Stomach (tissue), 9 donors: ENCODE results near the gene RBFOX1. TPM values are rescaled to one million over a fixed set of nuclear protein-coding genes. Genes with fewer than 3 reads are reported as not detected.
A peak's percentile ranks its signal among the peaks of the same experiment; 100 is the strongest.

Source experiments
- DNase-seq, 2 donors: peaks; one replicate each; pipeline versions ENCODE4 v3.0.0 to v3.0.0-alpha.2; 2013 to 2019
- H3K27ac ChIP-seq, 5 donors: fragments of 200-600 bp in 4 of 5; sonication (generic) in 4 of 5; one replicate each; pipeline ENCODE4 v1.5.1; 2013 to 2019; ENCODE audit warnings: mild to moderate bottlenecking in 1 of 5, moderate library complexity in 1 of 5
- H3K27me3 ChIP-seq, 3 donors: fragments of 200-600 bp; sonication (generic); one replicate each; pipeline ENCODE4 v1.5.1; 2017 to 2019; ENCODE audit warnings: mixed run types in 1 of 3
- H3K36me3 ChIP-seq, 4 donors: fragments of 200-600 bp; sonication (generic); 1 replicate in 3 of 4; 2 replicates in 1 of 4; pipeline ENCODE4 v1.5.1; 2016 to 2019
- H3K4me1 ChIP-seq, 4 donors: fragments of 200-600 bp; sonication (generic); one replicate each; pipeline ENCODE4 v1.5.1; 2016 to 2019
- H3K4me3 ChIP-seq, 4 donors: fragments of 200-600 bp; sonication (generic) in 3 of 4; one replicate each; pipeline ENCODE4 v1.5.1; 2016 to 2019; ENCODE audit warnings: mild to moderate bottlenecking in 1 of 4
- H3K9me3 ChIP-seq, 4 donors: fragments of 200-600 bp; sonication (generic); one replicate each; pipeline ENCODE4 v1.5.1; 2016 to 2019
- CTCF ChIP-seq, 7 experiments: fragments of 450-650 bp in 4 of 7; fragments of 200-600 bp in 3 of 7; sonication (generic) in 3 of 7; IDR thresholded peaks; one replicate each; pipeline ENCODE4 v1.5.1; 2016 to 2019; ENCODE audit warnings: antibody characterized with exemption in 7 of 7, control low read depth in 2 of 7, mild to moderate bottlenecking in 1 of 7
- EP300 ChIP-seq: sonication (generic); formaldehyde crosslinking; IDR thresholded peaks from one replicate; pipeline ENCODE4 v1.6.1; 2017; ENCODE audit warnings: antibody characterized with exemption
- POLR2A ChIP-seq, 4 donors: fragments of 450-650 bp; IDR thresholded peaks; one replicate each; pipeline ENCODE4 v1.6.1; 2016; ENCODE audit warnings: antibody characterized with exemption in 4 of 4, control low read depth in 2 of 4, mild to moderate bottlenecking in 1 of 4, moderate library complexity in 1 of 4
- POLR2AphosphoS5 ChIP-seq, 3 donors: sonication (generic); formaldehyde crosslinking; IDR thresholded peaks; one replicate each; pipeline ENCODE4 v1.6.1; 2016; ENCODE audit warnings: antibody characterized with exemption in 3 of 3
- WGBS, 5 donors: extraction: QIAGEN DNeasy Blood & Tissue Kit in 3 of 5; methylation state at CpG; one replicate each; pipeline versions ENCODE4 v1.1.5 to v1.1.7; 2013 to 2018; 5-methylcytosine and 5-hydroxymethylcytosine counted together
- intact Hi-C: fragments of 100-400 bp; cut with DNase I; formaldehyde crosslinking; loops from one replicate; pipeline ENCODE4 v1.15.1; 2023; ENCODE audit warnings: low total_unique reads
- polyA plus RNA-seq, 3 donors: library from polyadenylated mRNA; stranded (reverse); fragments of 200-250 nt; gene quantifications; one replicate each; pipeline ENCODE4 v1.2.3, GENCODE V29; 2013
- total RNA-seq, 5 donors: library from RNA; depleted of rRNA; stranded (reverse); fragments of >200 nt; gene quantifications; one replicate each; pipeline versions ENCODE4 v1.1.0 to v1.2.3, GENCODE V29; 2014 to 2016
- donor health status: healthy with polysubstance abuse.
- donor health status: Bipolar disorder and iron deficiency.
- donor health status: healthy.

RBFOX1 gene
- total and polyA plus RNA-seq, 8 donors, result 0.03 to 20.9 (median 0.35) TPM; not detected in 4

GRCh38 chr16:7362231-7362630 is 29.6 kb downstream of the RBFOX1 start:
- Histone ChIP-seq H3K4me3 (no peak overlapping the region), H3K27me3 (no peaks in the 10 kb centered on the region), H3K9me3 (no peaks in the 10 kb centered on the region), H3K4me1 (peaks cover 0 to 12% (median 6%) of the 10 kb centered on the region in 4 donors), H3K27ac (no peak overlapping the region), H3K36me3 (no peaks in the 10 kb centered on the region)
- intact Hi-C loops, result no loop called here
- WGBS, 5 donors, result 89 to 95% (median 94%) methylated on average over 6 of the region's 6 CpGs
- DNase-seq, result no peak
- TF ChIP-seq POLR2A (IDR thresholded peaks at IDR 0.05), result no peak
- no peak for TF ChIP-seq EP300
- no peak for TF ChIP-seq POLR2AphosphoS5 (IDR thresholded peaks at IDR 0.05)
- TF ChIP-seq CTCF (IDR thresholded peaks at IDR 0.05), result no peak

DNA sequence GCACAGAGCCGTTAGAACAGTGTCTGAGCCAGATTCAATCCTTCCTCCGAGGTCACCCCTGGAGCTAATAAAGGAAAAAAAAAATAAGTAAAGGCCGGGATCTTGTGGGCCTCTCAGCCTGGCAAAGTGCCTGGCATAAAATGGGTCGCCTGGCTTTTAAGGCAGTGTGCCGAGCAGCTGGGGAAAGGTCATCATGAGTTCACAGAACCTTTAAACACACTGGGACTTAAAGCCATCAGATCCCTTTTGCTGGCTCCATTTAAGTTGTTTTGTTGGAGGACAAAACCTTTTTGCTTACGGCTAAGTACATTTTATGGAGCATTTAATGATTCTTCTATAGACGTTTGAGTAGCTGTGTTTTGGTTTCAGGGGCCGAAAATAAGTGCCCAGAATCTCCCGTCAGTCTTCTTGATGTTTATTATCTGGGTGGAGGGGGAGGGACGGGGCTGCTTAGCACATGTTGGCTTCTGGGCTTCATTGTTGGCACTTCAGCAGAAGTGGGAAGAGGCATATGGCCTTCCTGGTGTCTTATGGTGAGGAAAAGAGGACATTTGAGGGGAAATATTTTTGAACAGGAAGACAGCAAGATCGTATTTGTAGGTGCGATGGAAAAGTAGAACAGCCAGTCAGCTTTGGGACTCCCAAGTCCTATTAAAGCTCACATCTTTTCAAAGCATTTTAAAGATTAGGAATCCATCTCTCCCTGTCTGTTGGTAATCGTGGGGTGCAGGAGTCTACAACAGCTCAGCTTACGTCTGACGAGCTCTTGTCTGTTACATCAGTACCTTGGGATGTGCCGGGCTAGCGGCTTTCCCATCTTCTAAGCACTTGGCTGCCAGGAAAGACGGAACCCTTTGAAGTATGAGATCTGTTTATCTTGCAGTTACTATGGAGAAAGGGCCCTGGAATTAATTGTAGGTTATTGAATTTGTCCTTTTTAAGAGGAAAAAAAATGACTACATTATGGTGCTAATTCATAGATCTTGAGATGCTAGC is 31.1 kb downstream of the RBFOX1 start:
- Histone ChIP-seq H3K36me3 (no peaks in the 10 kb centered on the region), H3K27ac (no peak overlapping the region), H3K4me3 (no peak overlapping the region), H3K27me3 (no peaks in the 10 kb centered on the region), H3K4me1 (peaks cover 0 to 12% (median 6%) of the 10 kb centered on the region in 4 donors), H3K9me3 (no peaks in the 10 kb centered on the region)
- DNase-seq, result peak; percentile 33 to 51
- 22 to 29% (median 26%) methylated on average over 18 of the region's 18 CpGs for whole genome bisulfite sequencing, 5 donors
- TF ChIP-seq CTCF (IDR thresholded peaks at IDR 0.05) (no peak), EP300 (no peak), POLR2AphosphoS5 (IDR thresholded peaks at IDR 0.05) (no peak), POLR2A (IDR thresholded peaks at IDR 0.05) (no peak)
- intact Hi-C loops, result no loop called here

DNA sequence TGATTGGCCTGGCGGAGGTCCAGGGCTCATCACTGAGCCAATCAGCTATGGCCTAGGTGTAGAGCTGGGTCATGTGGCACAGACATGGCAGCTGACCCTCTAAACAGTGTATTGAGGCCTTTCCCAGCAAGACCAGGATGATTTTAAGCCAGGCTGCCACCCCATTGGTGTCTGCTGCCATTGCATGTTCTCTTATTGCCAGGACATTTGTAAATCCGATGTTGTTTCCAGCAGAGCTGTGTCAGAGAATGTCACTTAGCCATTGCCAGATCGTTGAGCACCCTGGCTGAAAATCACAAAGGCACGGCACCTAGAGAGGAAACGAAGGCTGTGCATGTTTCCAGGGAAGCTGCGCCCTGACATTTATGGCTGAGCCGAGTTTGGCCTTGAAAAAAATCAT is 33.4 kb downstream of the RBFOX1 start:
- Histone ChIP-seq H3K9me3 (no peaks in the 10 kb centered on the region), H3K4me3 (no peak overlapping the region), H3K27me3 (no peaks in the 10 kb centered on the region), H3K27ac (no peak overlapping the region), H3K4me1 (peaks cover 0 to 12% (median 6%) of the 10 kb centered on the region in 4 donors), H3K36me3 (no peaks in the 10 kb centered on the region)
- no peak for DNase-seq
- WGBS, 5 donors, result 79 to 84% (median 81%) methylated on average over 7 of the region's 7 CpGs
- TF ChIP-seq POLR2AphosphoS5 (IDR thresholded peaks at IDR 0.05) (no peak), EP300 (no peak), CTCF (IDR thresholded peaks at IDR 0.05) (no peak), POLR2A (IDR thresholded peaks at IDR 0.05) (no peak)
- intact Hi-C loops, result no loop called here

GRCh38 chr16:7366993-7367880 is 34.6 kb downstream of the RBFOX1 start:
- 62 to 75% (median 65%) methylated on average over 8 of the region's 8 CpGs for WGBS, 5 donors
- Histone ChIP-seq H3K27ac (no peak overlapping the region), H3K27me3 (no peaks in the 10 kb centered on the region), H3K4me3 (no peak overlapping the region), H3K9me3 (no peaks in the 10 kb centered on the region), H3K36me3 (no peaks in the 10 kb centered on the region), H3K4me1 (peaks cover 0 to 12% (median 6%) of the 10 kb centered on the region in 4 donors)
- DNase-seq, result no peak
- intact Hi-C loops, result no loop called here
- TF ChIP-seq EP300 (no peak), POLR2A (IDR thresholded peaks at IDR 0.05) (no peak), POLR2AphosphoS5 (IDR thresholded peaks at IDR 0.05) (no peak), CTCF (IDR thresholded peaks at IDR 0.05) (no peak)
